SU-DHL-6 (cell line): ENCODE data around the gene CFAP92.

Source experiments
- H2AFZ ChIP-seq: fragments of 200-600 bp; sonication (generic); 2 replicates; pipeline ENCODE4 v1.6.1; 2014; ENCODE audit warnings: low read depth, mild to moderate bottlenecking, moderate library complexity, mixed read lengths, antibody characterized with exemption, low read length; ENCODE audit not compliant: severe bottlenecking
- H3F3A ChIP-seq: fragments of 200-600 bp; shearing (Covaris generic); 2 replicates; pipeline ENCODE4 v1.6.0; 2016; ENCODE audit warnings: antibody characterized with exemption, mild to moderate bottlenecking; ENCODE audit not compliant: insufficient read depth
- H3K27ac ChIP-seq: fragments of 200-600 bp; sonication (generic); 2 replicates; pipeline ENCODE4 v1.5.1; 2016; ENCODE audit warnings: low read depth, mild to moderate bottlenecking, low read length, moderate library complexity, mixed read lengths
- H3K27me3 ChIP-seq: fragments of 200-600 bp; sonication (generic), shearing (Covaris generic); 2 replicates; pipeline ENCODE4 v1.6.0; 2014; ENCODE audit warnings: mild to moderate bottlenecking, low read length
- H3K36me3 ChIP-seq: fragments of 200-600 bp; sonication (generic); 2 replicates; pipeline ENCODE4 v1.6.1; 2014; ENCODE audit warnings: mild to moderate bottlenecking, low read length, mixed read lengths
- H3K4me2 ChIP-seq: fragments of 300-600, 200-600 bp; shearing (Covaris generic), sonication (generic); 2 replicates; pipeline ENCODE4 v1.6.0; 2014; ENCODE audit warnings: low read length, low read depth, mild to moderate bottlenecking; ENCODE audit not compliant: poor library complexity, severe bottlenecking
- H3K4me3 ChIP-seq: fragments of 200-600 bp; sonication (generic); 2 replicates; pipeline ENCODE4 v1.5.1; 2014; ENCODE audit warnings: antibody characterized with exemption, low read length, mild to moderate bottlenecking, mixed read lengths; ENCODE audit not compliant: insufficient read depth, poor library complexity, severe bottlenecking
- H3K79me2 ChIP-seq: fragments of 200-600 bp; sonication (generic); 2 replicates; pipeline ENCODE4 v1.6.1; 2014; ENCODE audit warnings: mild to moderate bottlenecking, low read length, moderate library complexity; ENCODE audit not compliant: insufficient read depth
- H3K9ac ChIP-seq: fragments of 200-600 bp; sonication (generic); 2 replicates; pipeline ENCODE4 v1.7.0; 2014; ENCODE audit warnings: mild to moderate bottlenecking, low read length
- H3K9me2 ChIP-seq: fragments of 200-600 bp; sonication (generic); replicated peaks from 2 replicates; pipeline ENCODE4 v1.6.1; 2014; ENCODE audit warnings: low read length; ENCODE audit not compliant: insufficient read depth
- H3K9me3 ChIP-seq: fragments of 200-600 bp; sonication (generic); 2 replicates; pipeline ENCODE4 v1.6.1; 2014; ENCODE audit warnings: low read length, mixed read lengths; ENCODE audit not compliant: insufficient read depth
- H4K20me1 ChIP-seq: fragments of 200-600 bp; sonication (generic); 2 replicates; pipeline ENCODE4 v1.6.1; 2014; ENCODE audit warnings: low read depth, mild to moderate bottlenecking, antibody characterized with exemption, low read length, moderate library complexity, mixed read lengths
- EZH2phosphoT487 ChIP-seq: fragments of 200-600 bp; sonication (generic), shearing (Covaris generic); conservative IDR thresholded peaks from 2 replicates; pipeline ENCODE4 v1.6.1; 2018; ENCODE audit warnings: mild to moderate bottlenecking, antibody characterized with exemption, low read length, moderate library complexity, mixed read lengths
- TF ChIP-seq, protein P1 (sequence below): fragments of 200-600 bp; sonication (generic); IDR thresholded peaks from one replicate; pipeline ENCODE4 v1.5.1; 2017; ENCODE audit warnings: antibody characterized with exemption, mild to moderate bottlenecking, low read length, moderate library complexity; ENCODE audit not compliant: insufficient read depth, poor library complexity, severe bottlenecking

CFAP92 gene, protein sequence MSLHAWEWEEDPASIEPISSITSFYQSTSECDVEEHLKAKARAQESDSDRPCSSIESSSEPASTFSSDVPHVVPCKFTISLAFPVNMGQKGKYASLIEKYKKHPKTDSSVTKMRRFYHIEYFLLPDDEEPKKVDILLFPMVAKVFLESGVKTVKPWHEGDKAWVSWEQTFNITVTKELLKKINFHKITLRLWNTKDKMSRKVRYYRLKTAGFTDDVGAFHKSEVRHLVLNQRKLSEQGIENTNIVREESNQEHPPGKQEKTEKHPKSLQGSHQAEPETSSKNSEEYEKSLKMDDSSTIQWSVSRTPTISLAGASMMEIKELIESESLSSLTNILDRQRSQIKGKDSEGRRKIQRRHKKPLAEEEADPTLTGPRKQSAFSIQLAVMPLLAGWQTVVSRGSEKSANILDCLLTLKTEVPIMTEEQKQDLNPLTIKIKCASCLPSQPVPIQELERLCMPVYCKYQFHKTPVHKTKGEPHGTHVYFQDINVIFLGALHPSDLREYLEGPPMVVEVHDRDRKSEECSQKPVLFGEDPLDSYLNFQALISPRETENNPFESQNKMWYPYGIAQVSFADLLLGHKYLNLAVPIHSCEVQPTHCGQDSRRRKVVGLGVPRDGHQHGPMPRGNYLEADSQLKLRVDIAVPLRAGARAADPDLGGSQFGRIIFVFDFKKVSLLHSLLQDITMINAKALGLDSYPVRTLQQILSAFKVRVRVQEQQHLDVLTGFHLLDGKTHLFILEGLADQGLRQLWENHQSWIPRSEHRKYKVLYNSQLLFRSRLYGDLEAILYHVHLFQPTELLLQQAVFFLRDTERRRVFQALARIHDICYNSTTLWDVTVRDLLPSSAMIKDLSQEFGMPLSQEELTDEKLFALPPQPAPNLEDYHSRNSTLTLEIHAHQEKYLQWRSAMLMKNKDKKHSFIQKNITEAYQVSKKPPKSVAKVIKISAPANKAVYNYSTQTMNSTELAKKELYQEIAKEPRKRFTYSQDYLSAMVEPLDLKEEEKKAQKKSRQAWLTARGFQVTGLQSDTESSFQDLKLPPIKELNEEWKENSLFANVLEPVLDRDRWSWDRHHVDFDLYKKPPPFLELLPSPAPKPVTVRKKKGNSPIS

GRCh38 chr3:128993461-128994172 is at the start of gene CFAP92:
CFAP92 (minus strand) TSS chr3:128994076; CDS start chr3:128993304, 772 bp downstream.
- H3K36me3 ChIP-seq, result no peaks in the 10 kb centered on the region
- no peaks in the 10 kb centered on the region for H3F3A ChIP-seq
- H2AFZ ChIP-seq, result no peak within 1 kb of the TSS
- no peaks in the 10 kb centered on the region for H4K20me1 ChIP-seq
- H3K79me2 ChIP-seq, result no peaks in the 10 kb centered on the region
- H3K27me3 ChIP-seq, result no peaks in the 10 kb centered on the region
- H3K9me2 ChIP-seq, result no peaks in the 10 kb centered on the region
- TF ChIP-seq, protein P1, sequence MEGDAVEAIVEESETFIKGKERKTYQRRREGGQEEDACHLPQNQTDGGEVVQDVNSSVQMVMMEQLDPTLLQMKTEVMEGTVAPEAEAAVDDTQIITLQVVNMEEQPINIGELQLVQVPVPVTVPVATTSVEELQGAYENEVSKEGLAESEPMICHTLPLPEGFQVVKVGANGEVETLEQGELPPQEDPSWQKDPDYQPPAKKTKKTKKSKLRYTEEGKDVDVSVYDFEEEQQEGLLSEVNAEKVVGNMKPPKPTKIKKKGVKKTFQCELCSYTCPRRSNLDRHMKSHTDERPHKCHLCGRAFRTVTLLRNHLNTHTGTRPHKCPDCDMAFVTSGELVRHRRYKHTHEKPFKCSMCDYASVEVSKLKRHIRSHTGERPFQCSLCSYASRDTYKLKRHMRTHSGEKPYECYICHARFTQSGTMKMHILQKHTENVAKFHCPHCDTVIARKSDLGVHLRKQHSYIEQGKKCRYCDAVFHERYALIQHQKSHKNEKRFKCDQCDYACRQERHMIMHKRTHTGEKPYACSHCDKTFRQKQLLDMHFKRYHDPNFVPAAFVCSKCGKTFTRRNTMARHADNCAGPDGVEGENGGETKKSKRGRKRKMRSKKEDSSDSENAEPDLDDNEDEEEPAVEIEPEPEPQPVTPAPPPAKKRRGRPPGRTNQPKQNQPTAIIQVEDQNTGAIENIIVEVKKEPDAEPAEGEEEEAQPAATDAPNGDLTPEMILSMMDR, result no peak
- no peak for TF ChIP-seq EZH2phosphoT487
- no peak within 1 kb of the TSS for H3K4me3 ChIP-seq
- H3K4me2 ChIP-seq, result peak within 1 kb of the TSS; percentile 27
- H3K9me3 ChIP-seq, result no peaks in the 10 kb centered on the region
- H3K9ac ChIP-seq, result no peak within 1 kb of the TSS
- no peak within 1 kb of the TSS for H3K27ac ChIP-seq

- no peak overlapping the region for H3K4me3 ChIP-seq
- H2AFZ ChIP-seq, result no peak overlapping the region
- TF ChIP-seq, protein P1, result no peak
- no peak for TF ChIP-seq EZH2phosphoT487
- no peaks in the 10 kb centered on the region for H3K9me3 ChIP-seq
- no peak overlapping the region for H3K27ac ChIP-seq
- H3K27me3 ChIP-seq, result 0 out of 2 replicates have a peak, but pooled peaks cover 5% of the 10 kb centered on the region
- no peaks in the 10 kb centered on the region for H3F3A ChIP-seq
- H3K9ac ChIP-seq, result no peak overlapping the region
- H3K4me2 ChIP-seq, result no peak overlapping the region
- no peaks in the 10 kb centered on the region for H3K36me3 ChIP-seq
- no peaks in the 10 kb centered on the region for H4K20me1 ChIP-seq
- H3K9me2 ChIP-seq, result no peaks in the 10 kb centered on the region
- H3K79me2 ChIP-seq, result no peaks in the 10 kb centered on the region
Observed at GRCh38 chr3:129040579-129041300, 46.9 kb upstream of the CFAP92 start.

DNA sequence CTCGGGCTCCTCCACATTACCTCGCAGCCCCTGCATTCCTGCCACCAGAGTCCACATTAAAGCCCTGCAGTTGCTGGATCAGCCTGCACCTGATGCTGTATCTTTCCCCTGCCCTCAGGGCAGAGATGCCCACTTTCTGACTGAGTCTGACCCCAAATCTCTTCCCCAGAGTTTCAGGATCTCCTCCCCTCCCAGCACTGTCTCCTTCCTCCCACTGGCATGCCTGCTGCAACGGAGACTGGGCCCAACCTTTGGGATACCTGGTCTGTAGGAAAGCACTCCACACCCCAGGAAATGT is 46.1 kb upstream of the CFAP92 start:
- H3K9me3 ChIP-seq, result no peaks in the 10 kb centered on the region
- 0 out of 2 replicates have a peak, but pooled peaks cover 5% of the 10 kb centered on the region for H3K27me3 ChIP-seq
- H3K36me3 ChIP-seq, result no peaks in the 10 kb centered on the region
- no peak overlapping the region for H2AFZ ChIP-seq
- H4K20me1 ChIP-seq, result no peaks in the 10 kb centered on the region
- no peaks in the 10 kb centered on the region for H3K79me2 ChIP-seq
- no peak overlapping the region for H3K9ac ChIP-seq
- no peak for TF ChIP-seq EZH2phosphoT487
- TF ChIP-seq, protein P1, result no peak
- no peak overlapping the region for H3K27ac ChIP-seq
- no peak overlapping the region for H3K4me3 ChIP-seq
- no peaks in the 10 kb centered on the region for H3F3A ChIP-seq
- no peak overlapping the region for H3K4me2 ChIP-seq
- H3K9me2 ChIP-seq, result no peaks in the 10 kb centered on the region
